G401 (cell line): ENCODE data around the gene FIGNL2. TPM values are rescaled to one million over a fixed set of nuclear protein-coding genes. Genes with fewer than 3 reads are reported as not detected.
"Not testable (repeated sequence)": the region's sequence is repeated elsewhere in the genome, so short reads cannot be mapped to it uniquely, and the experiment has no call there.

Experiments
- DNase-seq: peaks from one replicate; pipeline ENCODE4 v3.0.0-alpha.2; 2015; ENCODE audit warnings: low spot score
- in situ Hi-C: cut with HindIII; loops from 2 replicates; pipeline ENCODE4 v1.10.0; 2016; ENCODE audit warnings: low sequenced_read_pairs, mixed read lengths
- total RNA-seq: library from RNA; depleted of rRNA; stranded (reverse); fragments of >200 nt; shearing (Covaris generic); gene quantifications from 2 replicates; pipeline ENCODE4 v1.2.3, GENCODE V29; 2014; rRNA removed

Gene FIGNL2
- total RNA-seq, 1 experiment from 2014 or later, result 12.8 TPM

GRCh38 chr12:51798051-51798450, 50.5 kb downstream of the FIGNL2 start:
- in situ Hi-C loops, DNase-seq: not testable (repeated sequence)

GRCh38 chr12:51797301-51797700, 51.2 kb downstream of the FIGNL2 start:
- in situ Hi-C loops, result no loop called here
- no peak for DNase-seq

GRCh38 chr12:51793201-51793600, 55.3 kb downstream of the FIGNL2 start:
- DNase-seq, result no peak
- in situ Hi-C loops, result no loop called here

GRCh38 chr12:51792417-51792816, 56.1 kb downstream of the FIGNL2 start:
- in situ Hi-C loops, result no loop called here
- DNase-seq, result no peak

GRCh38 chr12:51788876-51789275, 59.6 kb downstream of the FIGNL2 start:
- in situ Hi-C loops, result no loop called here
- DNase-seq, result no peak

GRCh38 chr12:51785906-51786305, 62.6 kb downstream of the FIGNL2 start:
- DNase-seq, result no peak
- in situ Hi-C loops, result no loop called here

- in situ Hi-C loops, result no loop called here
- no peak for DNase-seq
These were observed 63.8 kb downstream of the FIGNL2 start for GRCh38 chr12:51784688-51785087.

GRCh38 chr12:51779876-51780275, 68.6 kb downstream of the FIGNL2 start:
- no peak for DNase-seq
- in situ Hi-C loops, result no loop called here

GRCh38 chr12:51777973-51778372, 70.5 kb downstream of the FIGNL2 start:
- DNase-seq, result no peak
- in situ Hi-C loops, result no loop called here

GRCh38 chr12:51777457-51777856, 71.1 kb downstream of the FIGNL2 start:
- in situ Hi-C loops, result no loop called here
- DNase-seq, result no peak

GRCh38 chr12:51774933-51775332, 73.6 kb downstream of the FIGNL2 start:
- no peak for DNase-seq
- in situ Hi-C loops, result no loop called here

GRCh38 chr12:51773145-51773869, 75.2 kb downstream of the FIGNL2 start:
- no peak for DNase-seq
- in situ Hi-C loops, result no loop called here

GRCh38 chr12:51771008-51771407, 77.5 kb downstream of the FIGNL2 start:
- in situ Hi-C loops, result no loop called here
- DNase-seq, result no peak

Other genes with a start within 250 kb of the FIGNL2 start
- not detected in 2 replicates for gene ANKRD33, start 39.4 kb upstream of the FIGNL2 start, total RNA-seq
- gene ACVRL1, start 58.8 kb upstream of the FIGNL2 start, total RNA-seq, result 1.8 and 2.9 TPM in 2 replicates
- 1.6 and 3.0 TPM in 2 replicates for gene ACVR1B, start 103.0 kb upstream of the FIGNL2 start, total RNA-seq
- gene TAMALIN, start 158.2 kb upstream of the FIGNL2 start, total RNA-seq, result 33.3 and 78.2 TPM in 2 replicates
- gene NR4A1, start 202.7 kb upstream of the FIGNL2 start, total RNA-seq, result 9.8 and 16.5 TPM in 2 replicates
- gene ATG101, start 221.3 kb upstream of the FIGNL2 start, total RNA-seq, result 54.7 and 72.2 TPM in 2 replicates
- not detected in 2 replicates for gene SMIM41, start 231.0 kb upstream of the FIGNL2 start, total RNA-seq